Measurements from ENCODE around the gene BRIP1.
"Not testable (repeated sequence)": the region's sequence is repeated elsewhere in the genome, so short reads cannot be mapped to it uniquely, and the experiment has no call there.

The BRIP1 gene

GRCh38 chr17:61683466-61683865 lies 179.9 kb downstream of the BRIP1 start:
- H3K4me3 ChIP-seq (replicated peaks in 1 of 2; ENCODE audit: low read depth in 2 of 2, low read length in 2 of 2), result no peak overlapping the region
- no peak for DNase-seq (ENCODE audit: low read depth in 2 of 2)
- TF ChIP-seq CTCF (IDR thresholded peaks at IDR 0.05; ENCODE audit: low read depth, low read length), result no peak

- H3K4me3 ChIP-seq (replicated peaks in 1 of 2; ENCODE audit: low read depth in 2 of 2, low read length in 2 of 2), result no peak overlapping the region
- no peak for DNase-seq (ENCODE audit: low read depth in 2 of 2)
- no peak for TF ChIP-seq CTCF (IDR thresholded peaks at IDR 0.05; ENCODE audit: low read depth, low read length)
Measured at GRCh38 chr17:61680921-61681320, 182.4 kb downstream of the BRIP1 start.

- H3K4me3 ChIP-seq (replicated peaks in 1 of 2; ENCODE audit: low read depth in 2 of 2, low read length in 2 of 2), result no peak overlapping the region
- TF ChIP-seq CTCF (IDR thresholded peaks at IDR 0.05; ENCODE audit: low read depth, low read length), result no peak
- no peak for DNase-seq (ENCODE audit: low read depth in 2 of 2)
Measured at GRCh38 chr17:61678339-61678738, 185.0 kb downstream of the BRIP1 start.

- not testable (repeated sequence) for DNase-seq (ENCODE audit: low read depth in 2 of 2); H3K4me3 ChIP-seq (replicated peaks in 1 of 2; ENCODE audit: low read depth in 2 of 2, low read length in 2 of 2)
Measured at GRCh38 chr17:61677150-61677811, 186.0 kb downstream of the BRIP1 start.

- DNase-seq (ENCODE audit: low read depth in 2 of 2); H3K4me3 ChIP-seq (replicated peaks in 1 of 2; ENCODE audit: low read depth in 2 of 2, low read length in 2 of 2): not testable (repeated sequence)
Measured at GRCh38 chr17:61676522-61676921, 186.8 kb downstream of the BRIP1 start.

GRCh38 chr17:61674609-61675008 lies 188.7 kb downstream of the BRIP1 start:
- H3K4me3 ChIP-seq (replicated peaks in 1 of 2; ENCODE audit: low read depth in 2 of 2, low read length in 2 of 2); DNase-seq (ENCODE audit: low read depth in 2 of 2): not testable (repeated sequence)

- not testable (repeated sequence) for DNase-seq (ENCODE audit: low read depth in 2 of 2)
Measured at GRCh38 chr17:61673019-61673897, 190.1 kb downstream of the BRIP1 start.

GRCh38 chr17:61672140-61672539 lies 191.2 kb downstream of the BRIP1 start:
- no peak for DNase-seq (ENCODE audit: low read depth in 2 of 2)
- no peak overlapping the region for H3K4me3 ChIP-seq (replicated peaks in 1 of 2; ENCODE audit: low read depth in 2 of 2, low read length in 2 of 2)
- no peak for TF ChIP-seq CTCF (IDR thresholded peaks at IDR 0.05; ENCODE audit: low read depth, low read length)

More at GRCh38 chr17:61673019-61673897, 190.1 kb downstream of the BRIP1 start:
- not testable (repeated sequence) for H3K4me3 ChIP-seq (replicated peaks in 1 of 2; ENCODE audit: low read depth in 2 of 2, low read length in 2 of 2)

GRCh38 chr17:61670691-61671090 lies 192.6 kb downstream of the BRIP1 start:
- DNase-seq (ENCODE audit: low read depth in 2 of 2), result no peak
- TF ChIP-seq CTCF (IDR thresholded peaks at IDR 0.05; ENCODE audit: low read depth, low read length), result no peak
- H3K4me3 ChIP-seq (replicated peaks in 1 of 2; ENCODE audit: low read depth in 2 of 2, low read length in 2 of 2), result no peak overlapping the region

Measured in cardiac fibroblast (primary cell).